Panc1 (cell line): ENCODE measurements around the gene DEFB128.
A peak's percentile ranks its signal among the peaks of the same experiment; 100 is the strongest.

ENCODE experiments used
- CTCF ChIP-seq: fragments of 450-650 bp; IDR thresholded peaks from 2 replicates; pipeline ENCODE4 v1.5.1; 2017; ENCODE audit warnings: mild to moderate bottlenecking
- POLR2AphosphoS5 ChIP-seq: IDR thresholded peaks from 2 replicates; pipeline ENCODE4 v1.6.1; 2012; ENCODE audit warnings: mild to moderate bottlenecking, low read depth, low read length, moderate library complexity
- SIN3A ChIP-seq: IDR thresholded peaks from 2 replicates; pipeline ENCODE4 v1.6.1; 2012; ENCODE audit warnings: low read depth, mild to moderate bottlenecking, low read length, moderate library complexity, borderline replicate concordance; ENCODE audit not compliant: insufficient read depth
- TCF7L2 ChIP-seq: IDR thresholded peaks from 2 replicates; pipeline ENCODE4 v1.6.1; 2011; ENCODE audit warnings: mild to moderate bottlenecking, low read depth, low read length, inconsistent platforms
- TF ChIP-seq, protein P1 (sequence below), 2 experiments: IDR thresholded peaks; 2 replicates each; pipeline ENCODE4 v1.6.1; 2011 to 2012; ENCODE audit warnings: low read depth in 2 of 2, control low read depth in 1 of 2, low read length in 1 of 2, mild to moderate bottlenecking in 1 of 2, moderate library complexity in 1 of 2; ENCODE audit not compliant: insufficient read depth in 1 of 2

- TF ChIP-seq SIN3A (no peak), CTCF (peak; percentile 74), POLR2AphosphoS5 (no peak), TCF7L2 (no peak)
- TF ChIP-seq, protein P1, sequence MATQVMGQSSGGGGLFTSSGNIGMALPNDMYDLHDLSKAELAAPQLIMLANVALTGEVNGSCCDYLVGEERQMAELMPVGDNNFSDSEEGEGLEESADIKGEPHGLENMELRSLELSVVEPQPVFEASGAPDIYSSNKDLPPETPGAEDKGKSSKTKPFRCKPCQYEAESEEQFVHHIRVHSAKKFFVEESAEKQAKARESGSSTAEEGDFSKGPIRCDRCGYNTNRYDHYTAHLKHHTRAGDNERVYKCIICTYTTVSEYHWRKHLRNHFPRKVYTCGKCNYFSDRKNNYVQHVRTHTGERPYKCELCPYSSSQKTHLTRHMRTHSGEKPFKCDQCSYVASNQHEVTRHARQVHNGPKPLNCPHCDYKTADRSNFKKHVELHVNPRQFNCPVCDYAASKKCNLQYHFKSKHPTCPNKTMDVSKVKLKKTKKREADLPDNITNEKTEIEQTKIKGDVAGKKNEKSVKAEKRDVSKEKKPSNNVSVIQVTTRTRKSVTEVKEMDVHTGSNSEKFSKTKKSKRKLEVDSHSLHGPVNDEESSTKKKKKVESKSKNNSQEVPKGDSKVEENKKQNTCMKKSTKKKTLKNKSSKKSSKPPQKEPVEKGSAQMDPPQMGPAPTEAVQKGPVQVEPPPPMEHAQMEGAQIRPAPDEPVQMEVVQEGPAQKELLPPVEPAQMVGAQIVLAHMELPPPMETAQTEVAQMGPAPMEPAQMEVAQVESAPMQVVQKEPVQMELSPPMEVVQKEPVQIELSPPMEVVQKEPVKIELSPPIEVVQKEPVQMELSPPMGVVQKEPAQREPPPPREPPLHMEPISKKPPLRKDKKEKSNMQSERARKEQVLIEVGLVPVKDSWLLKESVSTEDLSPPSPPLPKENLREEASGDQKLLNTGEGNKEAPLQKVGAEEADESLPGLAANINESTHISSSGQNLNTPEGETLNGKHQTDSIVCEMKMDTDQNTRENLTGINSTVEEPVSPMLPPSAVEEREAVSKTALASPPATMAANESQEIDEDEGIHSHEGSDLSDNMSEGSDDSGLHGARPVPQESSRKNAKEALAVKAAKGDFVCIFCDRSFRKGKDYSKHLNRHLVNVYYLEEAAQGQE (IDR thresholded peaks at IDR 0.05; ENCODE audit: insufficient read depth in 1 of 2, low read depth in 2 of 2, low read length in 1 of 2): no peak
These were observed 30.0 kb upstream of the DEFB128 start for GRCh38 chr20:219290-220115.
